HFF-Myc (cell line): ENCODE results near the gene ZFAND6.

Source experiments
- DNase-seq: peaks from one replicate; pipeline ENCODE4 v3.0.0-alpha.2; 2011; ENCODE audit warnings: low read depth; ENCODE audit errors: extremely low read depth
- H3K4me3 ChIP-seq: replicated peaks from 2 replicates; pipeline ENCODE4 v1.5.1; 2011; ENCODE audit warnings: low read depth, mild to moderate bottlenecking, control low read depth, low read length
- CTCF ChIP-seq: IDR thresholded peaks from 2 replicates; pipeline ENCODE4 v1.5.1; 2012; ENCODE audit warnings: mild to moderate bottlenecking, low read depth, low read length, control low read depth; ENCODE audit errors: missing control alignments

Gene ZFAND6

GRCh38 chr15:80070840-80071239, 11.4 kb downstream of the ZFAND6 start:
- TF ChIP-seq CTCF = no peak
- DNase-seq = no peak
- no peak overlapping the region for H3K4me3 ChIP-seq

GRCh38 chr15:80071652-80072051, 12.2 kb downstream of the ZFAND6 start:
- TF ChIP-seq CTCF = no peak
- H3K4me3 ChIP-seq = no peak overlapping the region; the same call in 1 of the 2 replicates
- DNase-seq = no peak

GRCh38 chr15:80072285-80072994, 13.0 kb downstream of the ZFAND6 start:
- peak overlapping the region; percentile 47 for H3K4me3 ChIP-seq
- TF ChIP-seq CTCF = no peak
- DNase-seq = peak; percentile 87

- TF ChIP-seq CTCF = no peak
- no peak for DNase-seq
- H3K4me3 ChIP-seq = peak overlapping the region; percentile 47; the same call in 1 of the 2 replicates
Measured at GRCh38 chr15:80073197-80073596, 13.7 kb downstream of the ZFAND6 start.

GRCh38 chr15:80076321-80077318, 17.1 kb downstream of the ZFAND6 start:
- H3K4me3 ChIP-seq = no peak overlapping the region
- no peak for TF ChIP-seq CTCF
- DNase-seq = no peak

GRCh38 chr15:80081390-80081789, 21.9 kb downstream of the ZFAND6 start:
- DNase-seq = no peak
- no peak overlapping the region for H3K4me3 ChIP-seq
- no peak for TF ChIP-seq CTCF
